Brain microvascular endothelial cell (primary cell): ENCODE measurements around the gene NRP1.
A peak's percentile ranks its signal among the peaks of the same experiment; 100 is the strongest.

Experiments used
- DNase-seq: peaks from one replicate; pipeline ENCODE4 v3.0.0-alpha.2; 2020
- H3K27ac ChIP-seq: fragments of 250-450 bp; sonication (Bioruptor Pico); 2 replicates; pipeline ENCODE4 v1.5.1; 2020; ENCODE audit warnings: mild to moderate bottlenecking, moderate library complexity
- H3K27me3 ChIP-seq: fragments of 250-450 bp; sonication (Bioruptor Pico); replicated peaks from 2 replicates; pipeline ENCODE4 v1.5.1; 2020; ENCODE audit warnings: mild to moderate bottlenecking
- H3K36me3 ChIP-seq: fragments of 250-450 bp; sonication (Bioruptor Pico); replicated peaks from 2 replicates; pipeline ENCODE4 v1.5.1; 2020; ENCODE audit warnings: mild to moderate bottlenecking
- H3K4me3 ChIP-seq: 2 replicates; pipeline ENCODE4 v1.5.1; 2011; ENCODE audit warnings: low read depth, mild to moderate bottlenecking, control low read depth, low read length, moderate library complexity
- in situ Hi-C: cut with HindIII; loops from 2 replicates; pipeline ENCODE4 v1.10.0; 2017; ENCODE audit warnings: low sequenced_read_pairs, low pct_ligation_motif_present
- TF ChIP-seq, protein P1 (sequence below): IDR thresholded peaks from 2 replicates; pipeline ENCODE4 v1.5.1; 2011; ENCODE audit warnings: low read depth, mild to moderate bottlenecking, moderate library complexity, low read length, control low read depth, inconsistent platforms; ENCODE audit errors: missing control alignments

Gene NRP1

DNA sequence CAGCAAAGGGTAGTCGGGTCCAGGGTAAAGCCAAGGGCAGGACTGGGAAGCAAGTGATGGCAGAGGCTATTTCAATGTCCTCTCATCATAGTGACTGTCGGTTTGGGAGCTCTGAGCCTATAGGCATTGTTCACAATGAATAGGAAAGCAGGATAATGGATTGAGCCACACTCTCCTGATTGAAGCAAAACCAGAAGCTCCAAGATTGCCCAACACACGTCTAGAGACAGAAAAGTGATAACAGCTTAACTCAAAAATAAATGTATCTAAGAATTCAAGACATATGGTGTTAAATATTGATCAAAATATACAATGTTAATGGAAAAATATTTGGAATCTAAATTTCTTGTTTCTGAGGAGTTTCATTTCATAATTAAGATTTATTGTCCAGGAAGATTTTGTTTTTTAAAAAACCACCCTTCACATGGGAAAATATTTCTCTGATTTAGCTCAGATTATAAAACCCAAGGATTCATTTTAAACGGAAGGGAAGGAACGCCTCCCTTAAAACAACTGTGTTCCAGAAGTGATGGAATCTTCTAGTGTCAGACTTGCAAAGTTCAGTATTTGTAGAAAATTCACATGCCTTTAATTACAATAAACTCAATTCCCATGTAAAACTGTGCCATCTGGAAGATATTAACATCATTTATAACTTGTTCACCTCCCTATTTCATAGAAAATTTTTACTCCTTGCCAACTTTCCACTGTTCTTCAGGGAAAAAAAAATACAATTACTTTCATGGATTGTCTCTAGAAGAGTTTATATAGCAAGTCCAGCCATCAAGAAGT lies 54.5 kb downstream of the NRP1 start:
- H3K36me3 ChIP-seq, result peaks cover 22% of the 10 kb centered on the region
- H3K27ac ChIP-seq, result no peak overlapping the region
- DNase-seq, result no peak
- TF ChIP-seq, protein P1, sequence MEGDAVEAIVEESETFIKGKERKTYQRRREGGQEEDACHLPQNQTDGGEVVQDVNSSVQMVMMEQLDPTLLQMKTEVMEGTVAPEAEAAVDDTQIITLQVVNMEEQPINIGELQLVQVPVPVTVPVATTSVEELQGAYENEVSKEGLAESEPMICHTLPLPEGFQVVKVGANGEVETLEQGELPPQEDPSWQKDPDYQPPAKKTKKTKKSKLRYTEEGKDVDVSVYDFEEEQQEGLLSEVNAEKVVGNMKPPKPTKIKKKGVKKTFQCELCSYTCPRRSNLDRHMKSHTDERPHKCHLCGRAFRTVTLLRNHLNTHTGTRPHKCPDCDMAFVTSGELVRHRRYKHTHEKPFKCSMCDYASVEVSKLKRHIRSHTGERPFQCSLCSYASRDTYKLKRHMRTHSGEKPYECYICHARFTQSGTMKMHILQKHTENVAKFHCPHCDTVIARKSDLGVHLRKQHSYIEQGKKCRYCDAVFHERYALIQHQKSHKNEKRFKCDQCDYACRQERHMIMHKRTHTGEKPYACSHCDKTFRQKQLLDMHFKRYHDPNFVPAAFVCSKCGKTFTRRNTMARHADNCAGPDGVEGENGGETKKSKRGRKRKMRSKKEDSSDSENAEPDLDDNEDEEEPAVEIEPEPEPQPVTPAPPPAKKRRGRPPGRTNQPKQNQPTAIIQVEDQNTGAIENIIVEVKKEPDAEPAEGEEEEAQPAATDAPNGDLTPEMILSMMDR, result no peak
- H3K27me3 ChIP-seq, result no peaks in the 10 kb centered on the region
- no peak overlapping the region for H3K4me3 ChIP-seq
- in situ Hi-C loops, result no loop called here

DNA sequence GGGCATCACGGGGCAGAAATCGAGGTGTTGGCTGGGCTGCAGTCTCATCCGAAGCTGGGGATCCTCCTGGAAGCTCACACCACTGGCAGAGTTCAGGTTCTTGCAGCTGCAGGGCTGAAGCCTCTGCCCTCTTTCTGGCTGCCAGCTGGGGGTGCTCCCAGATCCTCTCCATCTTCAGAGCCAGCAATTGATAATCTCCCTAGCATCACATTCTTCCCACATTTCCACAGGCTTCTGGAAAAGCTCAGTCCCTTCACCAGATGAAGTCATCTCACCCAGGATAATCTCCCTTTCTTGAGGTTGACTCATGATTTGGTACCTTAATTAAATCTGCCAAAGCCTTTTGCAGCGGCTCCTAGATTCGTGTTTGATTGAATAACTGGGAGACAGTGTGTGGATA lies 55.2 kb downstream of the NRP1 start:
- H3K36me3 ChIP-seq, result peaks cover 22% of the 10 kb centered on the region
- no peaks in the 10 kb centered on the region for H3K27me3 ChIP-seq
- in situ Hi-C loops, result no loop called here
- DNase-seq, result no peak
- H3K27ac ChIP-seq, result no peak overlapping the region
- TF ChIP-seq, protein P1, result no peak
- no peak overlapping the region for H3K4me3 ChIP-seq

DNA sequence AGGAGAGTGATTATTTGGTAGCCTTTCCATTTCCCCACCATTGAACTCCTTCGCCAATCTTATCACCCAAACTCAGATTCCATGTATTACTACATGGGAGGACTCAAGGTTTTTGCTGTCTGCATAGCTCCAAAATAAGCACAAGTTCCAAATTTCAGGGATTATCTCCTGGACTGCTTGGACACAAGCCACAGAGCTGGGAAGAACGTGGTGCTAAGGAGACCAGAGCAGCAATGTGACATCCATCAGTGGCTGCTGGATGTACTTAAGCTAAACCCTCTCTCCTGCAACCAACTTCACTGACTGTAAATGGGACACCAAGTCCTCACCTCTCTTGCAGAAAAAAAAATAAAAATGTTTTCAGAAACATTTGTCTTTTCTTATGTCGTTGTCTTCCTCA lies 56.3 kb downstream of the NRP1 start:
- in situ Hi-C loops, result no loop called here
- TF ChIP-seq, protein P1, result no peak
- H3K27me3 ChIP-seq, result no peaks in the 10 kb centered on the region
- peaks cover 22% of the 10 kb centered on the region for H3K36me3 ChIP-seq
- H3K4me3 ChIP-seq, result no peak overlapping the region
- H3K27ac ChIP-seq, result no peak overlapping the region
- DNase-seq, result no peak

DNA sequence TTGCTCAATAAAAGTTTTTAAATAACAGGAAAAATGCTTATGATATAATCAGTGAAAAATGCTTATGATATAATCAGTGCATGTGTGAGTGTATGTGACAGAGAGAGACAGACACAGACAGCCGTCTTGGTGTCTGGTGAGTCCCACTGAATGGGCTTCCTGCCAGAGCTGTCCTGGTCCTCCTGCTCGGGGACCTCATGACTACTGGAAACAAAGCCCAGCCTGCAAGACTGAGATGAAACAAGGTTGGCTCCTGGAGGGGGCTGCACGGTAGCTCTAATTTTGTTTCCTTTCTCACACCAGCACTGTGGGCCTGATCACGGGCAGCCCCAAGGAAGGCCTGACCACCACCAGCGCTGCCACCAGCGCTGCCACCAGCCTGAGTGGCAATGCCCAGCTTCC lies 57.3 kb downstream of the NRP1 start:
- DNase-seq, result peak; percentile 65
- no peak overlapping the region for H3K4me3 ChIP-seq
- peaks cover 25% of the 10 kb centered on the region for H3K36me3 ChIP-seq
- no peaks in the 10 kb centered on the region for H3K27me3 ChIP-seq
- in situ Hi-C loops, result no loop called here
- peak overlapping the region; percentile 54 for H3K27ac ChIP-seq
- TF ChIP-seq, protein P1, result no peak

DNA sequence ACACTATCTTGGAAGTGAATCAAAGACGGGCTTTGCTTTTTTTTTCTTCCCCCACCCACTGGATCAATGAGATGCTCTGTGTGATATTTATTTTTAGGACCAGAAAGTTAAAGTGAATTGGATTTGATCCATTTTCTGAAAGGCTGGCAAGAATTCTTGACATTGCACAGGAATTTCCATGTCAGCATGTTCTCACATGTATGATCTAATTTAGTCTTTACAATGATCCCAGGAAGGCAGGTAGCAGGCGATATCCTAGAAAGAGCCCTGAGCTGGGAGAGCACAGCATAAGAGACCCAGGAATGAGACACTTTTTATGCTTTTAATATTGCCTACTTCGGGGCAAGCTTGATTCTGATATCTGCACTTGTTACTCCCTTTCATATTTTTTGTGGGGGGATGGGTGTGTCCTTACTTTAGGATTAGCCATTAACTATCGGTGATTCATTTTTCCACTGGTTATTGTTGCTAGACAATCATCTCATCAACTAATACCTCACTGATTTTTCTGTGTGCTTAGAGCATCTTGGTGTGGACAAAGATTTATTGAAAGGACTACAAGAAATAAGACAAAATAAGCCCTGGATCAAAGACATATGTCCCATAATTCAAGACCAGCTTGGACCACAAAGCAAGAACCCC lies 58.1 kb downstream of the NRP1 start:
- H3K4me3 ChIP-seq, result no peak overlapping the region
- H3K27ac ChIP-seq, result peak overlapping the region; percentile 1
- H3K27me3 ChIP-seq, result no peaks in the 10 kb centered on the region
- TF ChIP-seq, protein P1, result no peak
- DNase-seq, result no peak
- peaks cover 22% of the 10 kb centered on the region for H3K36me3 ChIP-seq
- in situ Hi-C loops, result no loop called here
